HepG2 (cell line): ENCODE data around the gene GAREM1. TPM values are rescaled to one million over a fixed set of nuclear protein-coding genes. Genes with fewer than 3 reads are reported as not detected.

Experiments
- ATAC-seq: fragments of 200-7000 bp; cut with Tn5 transposase; 3 replicates; pipeline ENCODE4 v1.9.1; 2020; ENCODE audit warnings: mild to moderate bottlenecking, moderate library complexity
- BruUV-seq: library from RNA; stranded (reverse); fragments of 400-500 nt; replicated peaks from 2 replicates; lab custom pipeline; 2021; lab: Mats Ljungman, UMichigan
- CTCF ChIA-PET: fragments of 300-600 bp; formaldehyde crosslinking; extraction: SDS; loops from one replicate; lab custom pipeline; 2021; ENCODE audit warnings: low total read pairs, inconsistent platforms, low intra/inter-chr PET ratio; lab: Yijun Ruan, JAX
- POLR2A ChIA-PET: fragments of 350-600 bp; sonication (Branson Sonifier 250); formaldehyde crosslinking; loops from one replicate; lab custom pipeline; 2020; ENCODE audit warnings: antibody characterized with exemption, inconsistent platforms; lab: Yijun Ruan, JAX
- DNase-seq: peaks from one replicate; pipeline ENCODE4 v3.0.0-alpha.2; 2015; ENCODE audit warnings: low spot score
- FAIRE-seq: peaks from 3 replicates; lab custom pipeline; 2011; peaks lifted over from hg19 to GRCh38; lab: Jason Lieb, UNC
- H2AFZ ChIP-seq: one replicate; pipeline ENCODE4 v1.6.1; 2011; ENCODE audit warnings: low read length, inconsistent platforms
- H3K27ac ChIP-seq: fragments of 300-600 bp; 3 replicates; pipeline ENCODE4 v1.8.0; 2011; ENCODE audit warnings: mixed run types, mild to moderate bottlenecking, mixed read lengths, low read length, inconsistent platforms; ENCODE audit not compliant: insufficient read depth; ENCODE audit errors: extremely low read length
- H3K27me3 ChIP-seq, 2 experiments: fragments of 200-600 bp in 1 of 2; 2 replicates in 1 of 2; 3 replicates in 1 of 2; pipeline versions ENCODE4 v1.6.0 to v1.8.0; 2011; ENCODE audit warnings: low read length in 2 of 2, mild to moderate bottlenecking in 2 of 2, moderate library complexity in 2 of 2, inconsistent platforms in 1 of 2; ENCODE audit not compliant: insufficient read depth in 2 of 2, control insufficient read depth in 1 of 2
- H3K36me3 ChIP-seq, 2 experiments: fragments of 200-600 bp in 1 of 2; replicated peaks in 1 of 2; 2 replicates in 1 of 2; 3 replicates in 1 of 2; pipeline versions ENCODE4 v1.5.1 to v1.8.0; 2011; ENCODE audit warnings: low read length in 2 of 2, inconsistent platforms in 1 of 2; ENCODE audit not compliant: insufficient read depth in 2 of 2, control insufficient read depth in 1 of 2
- H3K4me1 ChIP-seq: 2 replicates; pipeline ENCODE4 v1.5.1; 2012; ENCODE audit warnings: low read length, inconsistent platforms; ENCODE audit not compliant: insufficient read depth
- H3K4me2 ChIP-seq: 2 replicates; pipeline ENCODE4 v1.6.0; 2011; ENCODE audit warnings: low read depth, low read length, inconsistent platforms
- H3K4me3 ChIP-seq, 3 experiments: fragments of 200-600 bp in 1 of 3; sonication (generic), shearing (Covaris generic) in 1 of 3; replicated peaks in 1 of 3; 2 replicates each; pipeline ENCODE4 v1.5.1; 2011 to 2016; ENCODE audit warnings: low read length in 3 of 3, inconsistent platforms in 2 of 3, low read depth in 2 of 3, mild to moderate bottlenecking in 2 of 3, control low read depth in 1 of 3, mixed read lengths in 1 of 3; ENCODE audit not compliant: insufficient read depth in 1 of 3
- H3K79me2 ChIP-seq: one replicate; pipeline ENCODE4 v1.6.1; 2011; ENCODE audit warnings: low read length, inconsistent platforms; ENCODE audit not compliant: insufficient read depth
- H3K9ac ChIP-seq: 2 replicates; pipeline ENCODE4 v1.6.0; 2011; ENCODE audit warnings: mild to moderate bottlenecking, low read depth, low read length, inconsistent platforms; ENCODE audit not compliant: insufficient read depth
- H3K9me3 ChIP-seq: 2 replicates; pipeline ENCODE4 v1.5.1; 2012; ENCODE audit warnings: mild to moderate bottlenecking, low read length
- H4K20me1 ChIP-seq: 2 replicates; pipeline ENCODE4 v1.6.0; 2011; ENCODE audit warnings: inconsistent platforms, mild to moderate bottlenecking, low read length, moderate library complexity; ENCODE audit not compliant: insufficient read depth
- HMGA1 ChIP-seq: sonication (generic); formaldehyde crosslinking; conservative IDR thresholded peaks from 2 replicates; pipeline ENCODE4 v1.4.0; 2020; ENCODE audit warnings: missing genetic modification reagents
- IKZF1 ChIP-seq: fragments of 450-650 bp; IDR thresholded peaks from 2 replicates; pipeline ENCODE4 v1.7.1; 2016
- MLX ChIP-seq: IDR thresholded peaks from 2 replicates; pipeline ENCODE4 v1.6.1; 2016
- RXRA ChIP-seq: sonication (generic); formaldehyde crosslinking; IDR thresholded peaks from 2 replicates; pipeline ENCODE4 v1.5.1; 2020; ENCODE audit warnings: missing genetic modification reagents
- ZBTB42 ChIP-seq: sonication (generic); formaldehyde crosslinking; IDR thresholded peaks from 2 replicates; pipeline ENCODE4 v1.5.0; 2020; ENCODE audit warnings: mild to moderate bottlenecking, missing genetic modification reagents
- ZBTB7B ChIP-seq: sonication (generic); formaldehyde crosslinking; IDR thresholded peaks from 2 replicates; pipeline ENCODE4 v1.4.0; 2020; ENCODE audit warnings: missing genetic modification reagents
- ZNF83 ChIP-seq: sonication (generic); formaldehyde crosslinking; IDR thresholded peaks from 2 replicates; pipeline ENCODE4 v1.4.0; 2020; ENCODE audit warnings: missing genetic modification reagents, mild to moderate bottlenecking, borderline replicate concordance
- ZSCAN25 ChIP-seq: sonication (generic); formaldehyde crosslinking; IDR thresholded peaks from 2 replicates; pipeline ENCODE4 v1.8.0; 2022; ENCODE audit warnings: mild to moderate bottlenecking, missing genetic modification reagents
- WGBS: methylation state at CpG from one replicate; pipeline ENCODE4 v1.1.6; 2017; ENCODE audit warnings: low lambda C conversion rate; 5-methylcytosine and 5-hydroxymethylcytosine counted together
- in situ Hi-C: cut with HindIII; loops from 2 replicates; pipeline ENCODE4 v1.10.0; 2017; ENCODE audit warnings: low pct_unique_long_range_greater_than_20kb; ENCODE audit not compliant: extremely low pct_ligation_motif_present
- intact Hi-C: fragments of 100-400 bp; cut with micrococcal nuclease; formaldehyde crosslinking; loops from one replicate; pipeline ENCODE4 v1.10.0; 2022; ENCODE audit not compliant: unreplicated experiment
- polyA plus RNA-seq, 8 experiments: library from polyadenylated mRNA; depleted of rRNA in 3 of 8; stranded (reverse) in 7 of 8; unstranded in 1 of 8; fragments of >200 nt; fragmentation: Illumina TruSeq in 4 of 8; extraction: Trizol in 4 of 8; gene quantifications; 2 replicates each; pipeline versions ENCODE4 v1.2.1 to v1.2.3, GENCODE V29; 2011 to 2016; ENCODE audit warnings: low read depth in 4 of 8, missing spikeins in 1 of 8, mixed read lengths in 1 of 8; ENCODE audit not compliant: insufficient read depth in 1 of 8
- total RNA-seq, 5 experiments: library from RNA; depleted of rRNA; stranded (reverse); fragments of >200 nt; fragmentation: Illumina TruSeq; extraction: Trizol; gene quantifications; 2 replicates each; pipeline ENCODE4 v1.2.3, GENCODE V29; 2016; ENCODE audit warnings: low read depth in 1 of 5
- TF ChIP-seq, protein P1 (sequence below): sonication (generic); formaldehyde crosslinking; IDR thresholded peaks from 2 replicates; pipeline ENCODE4 v1.5.0; 2020; ENCODE audit warnings: mild to moderate bottlenecking, missing genetic modification reagents

GAREM1 gene
- total and polyA plus RNA-seq, 2 of the 13 experiments (the other 11 are each of a cell fraction or from before 2014, with no cell fraction given), result 2.5 to 2.9 TPM

DNA sequence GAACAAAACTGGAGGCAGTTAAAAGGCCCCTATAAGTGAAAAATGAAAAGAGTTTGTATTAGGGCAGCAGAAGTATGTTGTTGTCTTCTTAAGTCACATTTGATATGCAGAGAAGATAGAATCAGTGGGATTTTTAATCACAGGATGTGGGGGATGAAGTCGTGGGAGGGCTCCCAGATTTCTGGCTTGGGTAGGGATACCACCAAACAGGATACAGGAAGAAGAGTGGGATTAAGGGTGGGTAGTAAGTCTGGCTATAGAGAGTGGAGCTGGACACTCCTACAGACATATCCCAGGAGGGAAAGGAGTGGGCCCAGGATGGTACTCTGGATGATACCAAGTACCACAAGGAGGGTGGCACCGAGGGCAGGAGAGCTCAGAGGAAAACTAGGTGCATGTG, 99.3 kb downstream of the GAREM1 start (continued):
- no peak for TF ChIP-seq ZNF83 (CRISPR knock-in tag)

GRCh38 chr18:32368991-32369390, 101.7 kb downstream of the GAREM1 start:
- Histone ChIP-seq H3K79me2 (no peaks in the 10 kb centered on the region), H3K27ac (no peak overlapping the region), H3K4me1 (peaks cover 28% of the 10 kb centered on the region), H3K9me3 (no peaks in the 10 kb centered on the region), H2AFZ (no peak overlapping the region), H3K36me3 (no peaks in the 10 kb centered on the region), H3K27me3 (no peaks in the 10 kb centered on the region), H4K20me1 (no peaks in the 10 kb centered on the region), H3K4me2 (no peak overlapping the region), H3K9ac (no peak overlapping the region), H3K4me3 (no peak overlapping the region)
- 97% methylated on average over 4 of the region's 4 CpGs for WGBS
- in situ Hi-C loops, result no loop called here
- BruUV-seq, result no TSS peak
- TF ChIP-seq ZBTB42 (no peak), MLX (CRISPR knock-in tag) (no peak), RXRA (CRISPR knock-in tag) (no peak), IKZF1 (no peak), ZBTB7B (CRISPR knock-in tag) (no peak), HMGA1 (CRISPR knock-in tag) (no peak), ZSCAN25 (no peak)
- TF ChIP-seq, protein P1, sequence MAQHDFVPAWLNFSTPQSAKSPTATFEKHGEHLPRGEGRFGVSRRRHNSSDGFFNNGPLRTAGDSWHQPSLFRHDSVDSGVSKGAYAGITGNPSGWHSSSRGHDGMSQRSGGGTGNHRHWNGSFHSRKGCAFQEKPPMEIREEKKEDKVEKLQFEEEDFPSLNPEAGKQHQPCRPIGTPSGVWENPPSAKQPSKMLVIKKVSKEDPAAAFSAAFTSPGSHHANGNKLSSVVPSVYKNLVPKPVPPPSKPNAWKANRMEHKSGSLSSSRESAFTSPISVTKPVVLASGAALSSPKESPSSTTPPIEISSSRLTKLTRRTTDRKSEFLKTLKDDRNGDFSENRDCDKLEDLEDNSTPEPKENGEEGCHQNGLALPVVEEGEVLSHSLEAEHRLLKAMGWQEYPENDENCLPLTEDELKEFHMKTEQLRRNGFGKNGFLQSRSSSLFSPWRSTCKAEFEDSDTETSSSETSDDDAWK (CRISPR knock-in tag), result no peak
- ChIA-PET POLR2A (no interaction called here), CTCF (no interaction called here)
- DNase-seq (no peak), FAIRE-seq (no peak), ATAC-seq (no peak)
- intact Hi-C loops, result no loop called here
